Ectodermal cell (in vitro differentiated cells): ENCODE results near the gene GPR132. TPM values are rescaled to one million over a fixed set of nuclear protein-coding genes. Genes with fewer than 3 reads are reported as not detected.
"Not testable (repeated sequence)": the region's sequence is repeated elsewhere in the genome, so short reads cannot be mapped to it uniquely, and the experiment has no call there.

Experiments used
- H3K27ac ChIP-seq: 2 replicates; pipeline ENCODE4 v1.7.0; 2013; ENCODE audit warnings: mild to moderate bottlenecking, low read depth, low read length; ENCODE audit not compliant: insufficient read depth, poor library complexity, severe bottlenecking
- H3K27me3 ChIP-seq: 2 replicates; pipeline ENCODE4 v1.7.0; 2013; ENCODE audit warnings: mild to moderate bottlenecking, low read length; ENCODE audit not compliant: insufficient read depth, control insufficient read depth, poor library complexity, severe bottlenecking
- H3K36me3 ChIP-seq: one replicate; pipeline ENCODE4 v1.7.0; 2013; ENCODE audit warnings: low read length; ENCODE audit not compliant: control insufficient read depth, insufficient read depth
- H3K4me1 ChIP-seq: one replicate; pipeline ENCODE4 v1.7.0; 2013; ENCODE audit warnings: low read length; ENCODE audit not compliant: control insufficient read depth, insufficient read depth
- H3K4me3 ChIP-seq: 2 replicates; pipeline ENCODE4 v1.7.0; 2013; ENCODE audit warnings: low read depth, low read length, control low read depth; ENCODE audit not compliant: insufficient read depth
- H3K9me3 ChIP-seq: 2 replicates; pipeline ENCODE4 v1.7.0; 2013; ENCODE audit warnings: mild to moderate bottlenecking, low read length, moderate library complexity; ENCODE audit not compliant: control insufficient read depth
- WGBS, 2 experiments: methylation state at CpG; one replicate each; pipeline ENCODE4 v1.1.7; 2013; ENCODE audit warnings: missing lambda C conversion rate in 2 of 2; 5-methylcytosine and 5-hydroxymethylcytosine counted together
- polyA plus RNA-seq, 4 experiments: library from polyadenylated mRNA; stranded (reverse); fragments of 50-300 nt; gene quantifications; one replicate each; pipeline ENCODE4 v1.2.3, GENCODE V29; 2013

GPR132 gene, protein sequence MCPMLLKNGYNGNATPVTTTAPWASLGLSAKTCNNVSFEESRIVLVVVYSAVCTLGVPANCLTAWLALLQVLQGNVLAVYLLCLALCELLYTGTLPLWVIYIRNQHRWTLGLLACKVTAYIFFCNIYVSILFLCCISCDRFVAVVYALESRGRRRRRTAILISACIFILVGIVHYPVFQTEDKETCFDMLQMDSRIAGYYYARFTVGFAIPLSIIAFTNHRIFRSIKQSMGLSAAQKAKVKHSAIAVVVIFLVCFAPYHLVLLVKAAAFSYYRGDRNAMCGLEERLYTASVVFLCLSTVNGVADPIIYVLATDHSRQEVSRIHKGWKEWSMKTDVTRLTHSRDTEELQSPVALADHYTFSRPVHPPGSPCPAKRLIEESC
- polyA plus RNA-seq (2013, experiment 1 of 4) = 0.22 TPM
- polyA plus RNA-seq (2013, experiment 2 of 4) = 0.39 TPM
- 0.53 TPM for polyA plus RNA-seq (2013, experiment 3 of 4)
- 0.28 TPM for polyA plus RNA-seq (2013, experiment 4 of 4)

DNA sequence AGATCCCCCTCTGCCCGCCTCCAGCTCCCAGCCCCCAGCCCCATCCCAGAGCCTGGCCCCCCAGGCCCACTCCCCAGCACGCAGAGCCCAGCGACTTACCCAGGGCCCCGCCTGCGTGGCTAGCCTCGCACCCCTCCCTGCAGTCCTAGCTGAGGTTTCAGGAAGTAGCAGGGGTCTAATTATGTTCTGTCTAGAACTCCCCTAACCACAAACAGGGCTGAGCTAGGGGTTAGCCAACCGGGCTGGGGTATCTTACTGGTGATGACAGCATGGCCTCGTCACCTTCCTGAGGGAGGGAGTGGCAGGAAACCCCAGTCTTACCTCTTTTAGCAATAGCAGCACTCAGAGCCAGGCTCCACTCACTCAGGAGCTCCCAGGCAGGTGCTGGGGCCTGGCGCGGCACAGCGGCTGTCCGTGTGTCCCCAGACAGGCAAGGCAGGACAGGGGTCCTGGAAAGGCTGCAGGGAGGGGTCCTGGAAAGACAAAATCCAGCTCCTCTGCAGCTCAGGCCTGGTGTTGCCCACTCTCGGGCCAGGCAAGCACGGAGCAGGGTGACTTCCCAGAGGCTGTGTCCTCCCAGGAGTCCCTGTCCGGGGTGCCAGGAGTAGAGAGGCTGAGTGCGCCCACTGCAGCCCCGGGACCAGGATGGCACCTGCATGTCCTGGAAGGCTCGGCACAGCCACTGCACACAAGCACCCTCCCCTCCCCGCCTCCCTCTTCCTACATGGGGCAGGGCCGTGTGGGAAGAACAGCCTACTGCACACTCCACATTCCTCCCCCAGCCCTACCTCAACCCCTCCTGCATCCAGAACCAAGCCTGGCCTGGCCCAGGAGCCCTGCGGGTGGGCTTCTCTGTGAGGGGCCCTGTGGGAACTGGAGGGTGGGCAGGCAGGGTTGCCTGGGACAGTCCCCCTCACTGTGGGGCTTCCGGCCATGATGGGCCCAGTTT, at the start of gene GPR132:
TSS of gene GPR132 (minus strand) at position 151 of the 949 bp plus-strand sequence. CDS start 10,010 bp downstream, outside the sequence.
- 88 to 89% methylated on average over 22 of the region's 22 CpGs for WGBS, 2 experiments
- Histone ChIP-seq H3K27ac (no peak within 1 kb of the TSS), H3K9me3 (no peaks in the 10 kb centered on the region), H3K4me1 (peaks cover 16% of the 10 kb centered on the region), H3K4me3 (no peak within 1 kb of the TSS), H3K36me3 (no peaks in the 10 kb centered on the region), H3K27me3 (no peaks in the 10 kb centered on the region)

DNA sequence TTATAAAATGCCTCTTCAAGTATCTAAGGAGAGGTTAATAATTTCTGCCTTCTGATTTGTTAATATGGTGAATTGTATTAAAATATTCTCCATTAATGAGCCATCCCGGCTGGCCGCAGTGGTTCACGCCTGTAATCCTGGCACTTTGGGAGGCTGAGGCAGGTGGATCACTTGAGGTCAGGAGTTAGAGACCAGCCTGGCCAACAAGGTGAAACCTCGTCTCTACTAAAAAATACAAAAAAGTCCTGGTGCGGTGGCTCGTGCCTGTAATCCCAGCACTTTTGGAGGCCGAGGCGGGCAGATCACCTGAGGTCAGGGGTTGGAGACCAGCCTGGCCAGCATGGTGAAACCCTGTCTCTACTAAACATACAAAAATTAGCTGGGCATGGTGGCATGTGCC, 44.0 kb upstream of the GPR132 start:
- H3K4me1 ChIP-seq, H3K36me3 ChIP-seq, H3K27me3 ChIP-seq, H3K9me3 ChIP-seq, H3K27ac ChIP-seq, H3K4me3 ChIP-seq: not testable (repeated sequence)
- WGBS, 2 experiments = 94% methylated on average over 8 of the region's 8 CpGs

DNA sequence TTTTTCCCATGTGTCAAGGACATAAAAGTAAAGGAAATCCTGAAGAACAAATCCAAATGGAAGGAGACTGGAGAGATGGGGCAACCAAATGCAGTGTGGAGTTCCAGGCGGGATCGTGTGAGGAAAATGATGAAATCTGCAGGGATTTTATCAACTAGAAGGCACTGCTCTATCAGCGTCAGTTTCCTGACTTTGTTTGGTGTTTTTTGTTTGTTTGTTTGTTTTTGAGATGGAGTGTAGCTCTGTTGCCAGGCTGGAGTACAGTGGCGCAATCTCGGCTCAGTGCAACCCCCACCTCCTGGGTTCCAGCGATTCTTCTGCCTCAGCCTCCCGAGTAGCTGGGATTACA, 43.3 kb upstream of the GPR132 start:
- Histone ChIP-seq H3K27me3 (peaks cover 3% of the 10 kb centered on the region), H3K4me3 (no peak overlapping the region), H3K27ac (no peak overlapping the region), H3K9me3 (no peaks in the 10 kb centered on the region), H3K4me1 (no peaks in the 10 kb centered on the region), H3K36me3 (no peaks in the 10 kb centered on the region)
- 89 to 92% methylated on average over 7 of the region's 7 CpGs for WGBS, 2 experiments

- H3K36me3 ChIP-seq = no peaks in the 10 kb centered on the region
- H3K9me3 ChIP-seq = no peaks in the 10 kb centered on the region
- H3K4me1 ChIP-seq = no peaks in the 10 kb centered on the region
- H3K27me3 ChIP-seq = peaks cover 3% of the 10 kb centered on the region
- no peak overlapping the region for H3K4me3 ChIP-seq
- no peak overlapping the region for H3K27ac ChIP-seq
- 85 to 88% methylated on average over 9 of the region's 9 CpGs for WGBS, 2 experiments
Measured at GRCh38 chr14:105107781-105108515, 42.7 kb upstream of the GPR132 start.

- no peaks in the 10 kb centered on the region for H3K4me1 ChIP-seq
- H3K27me3 ChIP-seq = peaks cover 3% of the 10 kb centered on the region
- H3K27ac ChIP-seq = no peak overlapping the region
- H3K36me3 ChIP-seq = no peaks in the 10 kb centered on the region
- WGBS, 2 experiments = 90 to 94% methylated on average over 7 of the region's 7 CpGs
- no peak overlapping the region for H3K4me3 ChIP-seq
- H3K9me3 ChIP-seq = no peaks in the 10 kb centered on the region
Measured at GRCh38 chr14:105107351-105107750, 42.1 kb upstream of the GPR132 start.

DNA sequence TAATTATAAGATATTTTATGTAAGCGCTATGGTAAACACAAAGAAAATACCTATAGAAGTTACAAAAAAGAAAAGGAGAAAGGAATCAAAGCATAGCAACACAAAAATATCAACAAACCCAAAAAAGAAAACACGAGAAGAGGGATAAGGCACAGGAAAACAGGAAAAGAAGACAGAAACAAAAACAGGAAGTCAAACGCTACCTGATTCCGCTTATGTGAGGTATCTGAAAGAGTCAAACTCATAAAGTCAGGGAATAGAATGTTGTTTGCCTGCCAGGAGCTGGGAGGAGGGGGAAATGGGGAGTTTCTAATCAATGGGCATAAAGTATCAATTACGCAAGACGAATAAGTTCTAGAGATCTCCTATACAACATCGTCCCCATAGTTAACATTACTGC, 39.9 kb upstream of the GPR132 start:
- Histone ChIP-seq H3K27me3 (peaks cover 3% of the 10 kb centered on the region), H3K4me1 (no peaks in the 10 kb centered on the region), H3K27ac (no peak overlapping the region), H3K9me3 (no peaks in the 10 kb centered on the region), H3K36me3 (no peaks in the 10 kb centered on the region), H3K4me3 (no peak overlapping the region)
- WGBS, 2 experiments = 86 to 90% methylated on average over 6 of the region's 7 CpGs

DNA sequence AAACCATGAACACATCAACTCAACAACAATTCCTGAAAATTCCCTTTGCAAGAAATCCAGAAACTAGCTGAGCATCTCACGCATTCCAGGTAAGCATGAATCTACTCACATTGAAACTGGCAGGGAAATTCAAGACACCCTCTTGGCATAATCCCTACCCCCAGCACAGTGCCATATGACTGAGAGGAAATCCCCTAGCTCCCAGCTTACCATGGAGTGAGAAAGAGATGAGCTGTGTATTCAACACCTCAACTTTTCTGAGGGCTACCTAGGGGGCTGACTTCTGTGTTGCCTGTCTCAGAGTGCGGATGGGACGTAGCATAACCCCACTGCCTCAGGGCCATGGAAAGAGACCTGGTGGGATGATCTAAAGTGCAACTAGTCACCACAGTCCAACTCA, 37.7 kb upstream of the GPR132 start:
- Histone ChIP-seq H3K36me3 (no peaks in the 10 kb centered on the region), H3K4me3 (no peak overlapping the region), H3K4me1 (no peaks in the 10 kb centered on the region), H3K27ac (no peak overlapping the region), H3K27me3 (peaks cover 3% of the 10 kb centered on the region), H3K9me3 (peaks cover 5% of the 10 kb centered on the region)
- 93 to 99% methylated on average over 3 of the region's 3 CpGs for WGBS, 2 experiments

DNA sequence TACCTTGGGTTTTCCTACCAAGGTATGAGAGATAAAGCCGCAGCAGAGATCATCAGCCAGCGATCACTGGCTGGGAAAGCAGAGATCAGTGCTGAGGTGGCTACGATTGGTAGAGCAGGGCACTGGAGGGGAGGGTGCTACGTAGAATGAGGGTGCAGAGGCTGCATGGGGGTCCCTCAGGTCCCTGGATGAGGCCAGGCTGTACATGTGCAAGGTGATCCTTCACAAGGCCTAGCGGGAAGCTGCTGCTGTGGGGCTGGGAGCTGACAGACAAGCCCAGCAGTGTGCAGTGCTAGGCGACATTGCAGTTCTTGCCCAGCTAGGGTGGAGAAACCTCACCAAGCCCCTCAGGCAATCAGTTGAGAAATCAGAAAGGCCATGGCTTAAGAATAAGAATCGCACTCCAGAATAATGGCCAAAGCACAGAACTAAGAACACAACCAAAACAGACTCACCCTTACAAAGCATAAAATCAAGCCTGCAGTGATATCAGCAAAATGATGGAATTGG, 37.2 kb upstream of the GPR132 start:
- H3K27ac ChIP-seq = no peak overlapping the region
- peaks cover 5% of the 10 kb centered on the region for H3K9me3 ChIP-seq
- H3K36me3 ChIP-seq = no peaks in the 10 kb centered on the region
- 88 to 93% methylated on average over 7 of the region's 7 CpGs for WGBS, 2 experiments
- H3K4me3 ChIP-seq = no peak overlapping the region
- H3K27me3 ChIP-seq = peaks cover 3% of the 10 kb centered on the region
- H3K4me1 ChIP-seq = no peaks in the 10 kb centered on the region

GRCh38 chr14:105100910-105101309, 35.7 kb upstream of the GPR132 start:
- 89% methylated on average over 4 of the region's 4 CpGs for WGBS, 2 experiments
- no peak overlapping the region for H3K4me3 ChIP-seq
- peaks cover 3% of the 10 kb centered on the region for H3K27me3 ChIP-seq
- no peaks in the 10 kb centered on the region for H3K4me1 ChIP-seq
- no peaks in the 10 kb centered on the region for H3K36me3 ChIP-seq
- no peak overlapping the region for H3K27ac ChIP-seq
- H3K9me3 ChIP-seq = peaks cover 5% of the 10 kb centered on the region
